H1 (cell line): ENCODE results near the gene SIPA1L3.
"Not testable (repeated sequence)": the region's sequence is repeated elsewhere in the genome, so short reads cannot be mapped to it uniquely, and the experiment has no call there.

Source experiments
- CEBPB ChIP-seq: IDR thresholded peaks from 2 replicates; pipeline ENCODE4 v1.6.1; 2012; ENCODE audit warnings: low read depth, low read length
- CTCF ChIP-seq, 3 experiments: IDR thresholded peaks; 1 replicate in 2 of 3; 2 replicates in 1 of 3; pipeline versions ENCODE4 v1.5.1 to v1.6.1; 2011; ENCODE audit warnings: low read length in 3 of 3, mild to moderate bottlenecking in 3 of 3, inconsistent platforms in 2 of 3, low read depth in 1 of 3, moderate library complexity in 1 of 3; ENCODE audit not compliant: insufficient read depth in 1 of 3; ENCODE audit errors: control extremely low read depth in 1 of 3
- E2F6 ChIP-seq: IDR thresholded peaks from 2 replicates; pipeline ENCODE4 v1.6.1; 2012; ENCODE audit warnings: inconsistent platforms
- EP300 ChIP-seq, 2 experiments: IDR thresholded peaks; 1 replicate in 1 of 2; 2 replicates in 1 of 2; pipeline ENCODE4 v1.6.1; 2011 to 2012; ENCODE audit warnings: low read depth in 2 of 2, low read length in 2 of 2, mild to moderate bottlenecking in 2 of 2, borderline replicate concordance in 1 of 2, inconsistent platforms in 1 of 2, moderate library complexity in 1 of 2
- HDAC2 ChIP-seq, 2 experiments: fragments of 300-600 bp in 1 of 2; sonication (generic) in 1 of 2; IDR thresholded peaks; 2 replicates each; pipeline ENCODE4 v1.6.1; 2011 to 2012; ENCODE audit warnings: low read depth in 2 of 2, low read length in 2 of 2, mild to moderate bottlenecking in 2 of 2, moderate library complexity in 2 of 2, borderline replicate concordance in 1 of 2, inconsistent platforms in 1 of 2
- NRF1 ChIP-seq: IDR thresholded peaks from 2 replicates; pipeline ENCODE4 v1.6.1; 2011; ENCODE audit warnings: mild to moderate bottlenecking, low read depth, low read length, improper control_type of control experiment
- POLR2A ChIP-seq, 2 experiments: IDR thresholded peaks; 1 replicate in 1 of 2; 2 replicates in 1 of 2; pipeline ENCODE4 v1.6.1; 2011; ENCODE audit warnings: low read depth in 2 of 2, low read length in 2 of 2, mild to moderate bottlenecking in 2 of 2; ENCODE audit errors: control extremely low read depth in 1 of 2
- RAD21 ChIP-seq, 2 experiments: IDR thresholded peaks in 1 of 2; conservative IDR thresholded peaks in 1 of 2; 2 replicates each; pipeline ENCODE4 v1.6.1; 2011; ENCODE audit warnings: low read depth in 2 of 2, low read length in 2 of 2, improper control_type of control experiment in 1 of 2, inconsistent platforms in 1 of 2, mild to moderate bottlenecking in 1 of 2, moderate library complexity in 1 of 2
- SUZ12 ChIP-seq: fragments of 200-600 bp; sonication (generic); IDR thresholded peaks from 2 replicates; pipeline ENCODE4 v1.6.1; 2012; ENCODE audit warnings: mild to moderate bottlenecking, inconsistent platforms, low read length, moderate library complexity, mixed read lengths
- TEAD4 ChIP-seq: IDR thresholded peaks from 2 replicates; pipeline ENCODE4 v1.6.1; 2012; ENCODE audit warnings: low read depth, low read length, inconsistent platforms, mixed read lengths

- TF ChIP-seq NRF1; POLR2A (IDR thresholded peaks at IDR 0.05; ENCODE audit: control extremely low read depth in 1 of 2, low read depth in 2 of 2, low read length in 2 of 2); CTCF (IDR thresholded peaks at IDR 0.05; ENCODE audit: control extremely low read depth in 1 of 3, insufficient read depth in 1 of 3, low read depth in 1 of 3, low read length in 3 of 3); HDAC2 (IDR thresholded peaks at IDR 0.05; ENCODE audit: borderline replicate concordance in 1 of 2, low read depth in 2 of 2, low read length in 2 of 2); SUZ12; E2F6; TEAD4; RAD21 (IDR thresholded peaks at IDR 0.05 in 1 of 2, conservative IDR thresholded peaks at IDR 0.05 in 1 of 2; ENCODE audit: low read depth in 2 of 2, low read length in 2 of 2); CEBPB; EP300 (IDR thresholded peaks at IDR 0.05; ENCODE audit: borderline replicate concordance in 1 of 2, low read depth in 2 of 2, low read length in 2 of 2): not testable (repeated sequence)
Measured at GRCh38 chr19:38071054-38071453, 164.0 kb downstream of the SIPA1L3 start.
